A549 (cell line): Measurements from ENCODE around the gene OPCML. TPM values are rescaled to one million over a fixed set of nuclear protein-coding genes. Genes with fewer than 3 reads are reported as not detected.

Experiments used
- ATAC-seq, 2 experiments: fragments of 200-7000 bp in 1 of 2; fragments of >200 bp in 1 of 2; cut with Nextera tagmentation in 1 of 2; cut with Tn5 transposase in 1 of 2; 3 replicates each; pipeline versions ENCODE4 v1.8.0 to v1.9.1; 2018 to 2020; ENCODE audit warnings: mild to moderate bottlenecking in 1 of 2, moderate library complexity in 1 of 2
- CTCF ChIA-PET: fragments of 300-600 bp; sonication (Branson Sonifier 250); formaldehyde crosslinking; extraction: SDS; loops from one replicate; lab custom pipeline; 2021; ENCODE audit warnings: antibody characterized with exemption, inconsistent platforms; lab: Yijun Ruan, JAX
- POLR2A ChIA-PET: fragments of 350-600 bp; formaldehyde crosslinking; extraction: SDS; loops from one replicate; lab custom pipeline; 2021; ENCODE audit warnings: antibody characterized with exemption, inconsistent platforms; lab: Yijun Ruan, JAX
- DNase-seq, 2 experiments: peaks; one replicate each; pipeline versions ENCODE4 v3.0.0 to v3.0.0-alpha.2; 2011 to 2016; ENCODE audit warnings: low read depth in 1 of 2, low spot score in 1 of 2
- FAIRE-seq: peaks from 2 replicates; lab custom pipeline; 2011; peaks lifted over from hg19 to GRCh38; lab: Jason Lieb, UNC
- H3K27ac ChIP-seq, 2 experiments: fragments of >200 bp; sonication (Bioruptor Twin); formaldehyde crosslinking; 3 replicates each; pipeline ENCODE4 v1.5.1; 2016 to 2017
- H3K4me1 ChIP-seq: fragments of >200 bp; sonication (Bioruptor Twin); formaldehyde crosslinking; 3 replicates; pipeline ENCODE4 v1.6.1; 2016
- H3K4me2 ChIP-seq: fragments of >200 bp; sonication (Bioruptor Twin); formaldehyde crosslinking; 3 replicates; pipeline ENCODE4 v1.6.1; 2016
- H3K4me3 ChIP-seq: fragments of >200 bp; sonication (Bioruptor Twin); formaldehyde crosslinking; 3 replicates; pipeline ENCODE4 v1.5.1; 2016
- H3K9me3 ChIP-seq: fragments of >200 bp; sonication (Bioruptor Twin); formaldehyde crosslinking; 3 replicates; pipeline ENCODE4 v1.6.1; 2016
- BCL3 ChIP-seq: fragments of >200 bp; sonication (Bioruptor Twin); formaldehyde crosslinking; IDR thresholded peaks from 3 replicates; pipeline ENCODE4 v1.6.1; 2016
- CBX8 ChIP-seq: fragments of 200-600 bp; sonication (generic); IDR thresholded peaks from 2 replicates; pipeline ENCODE4 v1.6.1; 2016
- CEBPB ChIP-seq, 2 experiments: fragments of >200 bp in 1 of 2; sonication (Bioruptor Twin) in 1 of 2; formaldehyde crosslinking in 1 of 2; IDR thresholded peaks; 2 replicates each; pipeline ENCODE4 v1.6.1; 2012 to 2016
- CHD4 ChIP-seq: fragments of 200-600 bp; sonication (generic); IDR thresholded peaks from 2 replicates; pipeline ENCODE4 v1.6.1; 2016; ENCODE audit warnings: antibody characterized with exemption, mild to moderate bottlenecking, borderline replicate concordance
- CTCF ChIP-seq: fragments of >200 bp; sonication (Bioruptor Twin); formaldehyde crosslinking; IDR thresholded peaks from 3 replicates; pipeline ENCODE4 v1.5.1; 2016
- FOSB ChIP-seq: fragments of 250-450 bp; sonication (Bioruptor Pico); IDR thresholded peaks from 2 replicates; pipeline ENCODE4 v1.5.0; 2020; ENCODE audit warnings: mild to moderate bottlenecking, moderate library complexity
- FOSL2 ChIP-seq, 2 experiments: fragments of 450-650 bp in 1 of 2; fragments of >200 bp in 1 of 2; sonication (Bioruptor Twin) in 1 of 2; formaldehyde crosslinking; IDR thresholded peaks; 2 replicates each; pipeline versions ENCODE4 v1.5.0 to v1.6.1; 2016 to 2020; ENCODE audit warnings: mild to moderate bottlenecking in 1 of 2, moderate library complexity in 1 of 2
- FOXS1 ChIP-seq: fragments of 250-450 bp; sonication (Bioruptor Pico); IDR thresholded peaks from 2 replicates; pipeline ENCODE4 v1.5.0; 2020; ENCODE audit warnings: mild to moderate bottlenecking, moderate library complexity
- GATA3 ChIP-seq: IDR thresholded peaks from 2 replicates; pipeline ENCODE4 v1.6.1; 2012; ENCODE audit warnings: borderline replicate concordance
- HES2 ChIP-seq: fragments of >200 bp; sonication (Bioruptor Twin); formaldehyde crosslinking; IDR thresholded peaks from 2 replicates; pipeline ENCODE4 v1.6.1; 2016
- HOXB13 ChIP-seq: fragments of 250-450 bp; sonication (Bioruptor Pico); IDR thresholded peaks from 2 replicates; pipeline ENCODE4 v1.5.0; 2020; ENCODE audit warnings: low read depth, mild to moderate bottlenecking, moderate library complexity
- JUN ChIP-seq, 2 experiments: fragments of >200 bp; sonication (Bioruptor Twin); formaldehyde crosslinking; IDR thresholded peaks; 2 replicates in 1 of 2; 3 replicates in 1 of 2; pipeline ENCODE4 v1.6.1; 2016 to 2017
- JUNB ChIP-seq: fragments of >200 bp; sonication (Bioruptor Twin); formaldehyde crosslinking; IDR thresholded peaks from 2 replicates; pipeline ENCODE4 v1.6.1; 2016
- KDM1A ChIP-seq: fragments of 200-600 bp; sonication (generic); IDR thresholded peaks from 2 replicates; pipeline ENCODE4 v1.6.1; 2016; ENCODE audit warnings: low read depth, mild to moderate bottlenecking
- MAFK ChIP-seq: fragments of 450-650 bp; IDR thresholded peaks from 2 replicates; pipeline ENCODE4 v1.6.1; 2014; ENCODE audit not compliant: partially characterized antibody
- MAZ ChIP-seq: fragments of 150-350 bp; IDR thresholded peaks from 2 replicates; pipeline ENCODE4 v1.6.1; 2014; ENCODE audit warnings: antibody characterized with exemption, low read depth, low read length, borderline replicate concordance
- MYC ChIP-seq: IDR thresholded peaks from 2 replicates; pipeline ENCODE4 v1.6.1; 2012; ENCODE audit warnings: mild to moderate bottlenecking, inconsistent platforms, low read length, improper control_type of control experiment, borderline replicate concordance
- PHF8 ChIP-seq: fragments of 200-600 bp; sonication (generic); IDR thresholded peaks from 2 replicates; pipeline ENCODE4 v1.6.1; 2016; ENCODE audit warnings: low read depth, mild to moderate bottlenecking, antibody characterized with exemption, moderate library complexity, borderline replicate concordance
- POLR2A ChIP-seq: IDR thresholded peaks from 2 replicates; pipeline ENCODE4 v1.6.1; 2012; ENCODE audit warnings: mild to moderate bottlenecking, low read length
- POLR2AphosphoS2 ChIP-seq: conservative IDR thresholded peaks from 2 replicates; pipeline ENCODE4 v1.6.1; 2012; ENCODE audit warnings: low read length, improper control_type of control experiment, inconsistent platforms
- RAD21 ChIP-seq, 2 experiments: fragments of >200 bp in 1 of 2; sonication (Bioruptor Twin) in 1 of 2; formaldehyde crosslinking in 1 of 2; IDR thresholded peaks in 1 of 2; conservative IDR thresholded peaks in 1 of 2; 2 replicates in 1 of 2; 3 replicates in 1 of 2; pipeline ENCODE4 v1.6.1; 2012 to 2018; ENCODE audit warnings: inconsistent platforms in 1 of 2
- REST ChIP-seq: fragments of 200-600 bp; sonication (generic); IDR thresholded peaks from 2 replicates; pipeline ENCODE4 v1.6.1; 2016; ENCODE audit warnings: antibody characterized with exemption, mild to moderate bottlenecking, moderate library complexity
- RNF2 ChIP-seq: fragments of 200-600 bp; sonication (generic); IDR thresholded peaks from 2 replicates; pipeline ENCODE4 v1.6.1; 2016; ENCODE audit warnings: low read depth, mild to moderate bottlenecking, antibody characterized with exemption, moderate library complexity, borderline replicate concordance
- SMC3 ChIP-seq: fragments of >200 bp; sonication (Bioruptor Twin); formaldehyde crosslinking; IDR thresholded peaks from 3 replicates; pipeline ENCODE4 v1.6.1; 2018; ENCODE audit warnings: inconsistent platforms
- TFCP2L1 ChIP-seq: fragments of 250-450 bp; sonication (Bioruptor Pico); IDR thresholded peaks from 2 replicates; pipeline ENCODE4 v1.5.0; 2021; ENCODE audit warnings: mild to moderate bottlenecking
- USF2 ChIP-seq: fragments of 450-650 bp; IDR thresholded peaks from 2 replicates; pipeline ENCODE4 v1.6.1; 2014; ENCODE audit warnings: antibody characterized with exemption
- WGBS: methylation state at CpG from one replicate; pipeline ENCODE4 v1.1.6; 2017; ENCODE audit errors: missing lambda C conversion rate; 5-methylcytosine and 5-hydroxymethylcytosine counted together
- polyA plus RNA-seq, 4 experiments: library from polyadenylated mRNA; depleted of rRNA in 3 of 4; stranded (reverse); fragments of >200 nt; fragmentation: RNase III in 1 of 4; extraction: RNeasy Plus Mini Kit Qiagen cat#74134 plus additional on column Dnase treatment in 1 of 4; gene quantifications; 2 replicates in 3 of 4; 3 replicates in 1 of 4; pipeline ENCODE4 v1.2.3, GENCODE V29; 2011 to 2017

Gene OPCML
- polyA plus RNA-seq, 2 of the 4 experiments (the other 2 are of a cell fraction): not detected

GRCh38 chr11:133118563-133119268, 413.6 kb downstream of the OPCML start:
- no peak for ATAC-seq
- no peak for TF ChIP-seq CHD4
- TF ChIP-seq POLR2AphosphoS2: no peak
- no peak for TF ChIP-seq JUNB
- TF ChIP-seq PHF8: no peak
- no peak for TF ChIP-seq MAFK
- no peak for TF ChIP-seq MYC
- TF ChIP-seq RNF2: no peak
- no peak for TF ChIP-seq HOXB13 (CRISPR knock-in tag)
- TF ChIP-seq CBX8: no peak
- no peak for TF ChIP-seq FOSL2 (IDR thresholded peaks at IDR 0.05)
- TF ChIP-seq FOSL2 (CRISPR knock-in tag; IDR thresholded peaks at IDR 0.05): no peak
- TF ChIP-seq, all 56 proteins: peak for 0
- POLR2A ChIA-PET: no interaction called here
- Histone ChIP-seq H3K4me3 (no peak overlapping the region), H3K4me2 (no peak overlapping the region), H3K9me3 (no peaks in the 10 kb centered on the region), H3K27ac (no peak overlapping the region), H3K4me1 (no peaks in the 10 kb centered on the region)
- no peak for DNase-seq
- CTCF ChIA-PET: no interaction called here
- FAIRE-seq: no peak
- WGBS: 16% methylated on average over 7 of the region's 7 CpGs

GRCh38 chr11:133115099-133115498, 417.2 kb downstream of the OPCML start:
- no peak for FAIRE-seq
- no peaks in the 10 kb centered on the region for H3K4me1 ChIP-seq
- DNase-seq: no peak
- POLR2A ChIA-PET: no interaction called here
- WGBS: 32% methylated on average over 7 of the region's 7 CpGs
- H3K4me3 ChIP-seq: no peak overlapping the region
- H3K4me2 ChIP-seq: no peak overlapping the region
- no peak for ATAC-seq
- H3K9me3 ChIP-seq: no peaks in the 10 kb centered on the region
- H3K27ac ChIP-seq: no peak overlapping the region
- CTCF ChIA-PET: no interaction called here
- TF ChIP-seq FOXS1 (CRISPR knock-in tag): no peak
- no peak for TF ChIP-seq MAZ
- no peak for TF ChIP-seq GATA3
- TF ChIP-seq CEBPB (IDR thresholded peaks at IDR 0.05): no peak
- no peak for TF ChIP-seq REST
- TF ChIP-seq FOSB (CRISPR knock-in tag): no peak
- TF ChIP-seq BCL3: no peak
- no peak for TF ChIP-seq KDM1A
- TF ChIP-seq POLR2A: no peak
- TF ChIP-seq TFCP2L1 (CRISPR knock-in tag): no peak
- no peak for TF ChIP-seq SMC3
- TF ChIP-seq JUN (IDR thresholded peaks at IDR 0.05): no peak
- TF ChIP-seq CTCF: no peak
- TF ChIP-seq RAD21 (conservative IDR thresholded peaks at IDR 0.05 in 1 of 2, IDR thresholded peaks at IDR 0.05 in 1 of 2): no peak
- no peak for TF ChIP-seq USF2
- TF ChIP-seq HES2: no peak
